ENCODE results near the gene CYP1A1.

Gene CYP1A1

DNA sequence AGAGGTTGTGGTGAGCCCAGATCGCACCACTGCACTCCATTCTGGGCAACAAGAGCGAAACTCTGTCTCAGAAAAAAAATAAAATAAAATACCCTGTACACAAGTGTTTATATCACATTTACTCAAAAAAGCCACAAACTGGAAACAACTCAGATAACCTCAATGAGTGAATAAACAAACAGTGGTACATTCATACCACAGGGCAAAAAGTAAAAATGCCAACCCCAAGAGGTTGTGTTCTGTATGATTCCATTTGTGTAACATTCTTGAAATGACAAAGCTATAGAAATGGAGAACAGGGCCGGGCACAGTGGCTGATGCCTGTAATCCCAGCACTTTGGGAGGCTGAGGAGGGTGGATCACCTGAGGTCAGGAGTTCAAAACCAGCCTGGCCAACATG is 42.4 kb downstream of the CYP1A1 start:
- DNase-seq: no peak

DNA sequence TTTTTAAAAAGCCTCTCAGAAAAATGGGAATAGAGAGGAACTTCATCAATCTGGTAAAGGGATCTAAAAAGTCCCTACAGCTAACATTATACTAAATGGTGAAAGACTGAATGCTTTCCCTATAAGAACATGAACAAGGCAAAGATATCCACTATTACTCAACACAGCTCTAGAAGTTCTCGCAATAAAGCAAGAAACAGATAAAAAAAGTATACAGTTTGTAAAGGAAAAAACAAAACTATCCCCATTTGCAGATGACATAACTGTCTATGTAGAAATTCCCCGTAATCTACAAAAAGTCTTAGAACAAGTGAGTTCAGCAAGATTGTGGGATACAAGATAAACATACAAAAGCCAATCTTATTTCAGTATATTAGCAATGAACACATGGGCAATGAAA is 44.9 kb downstream of the CYP1A1 start:
- DNase-seq: no peak

DNA sequence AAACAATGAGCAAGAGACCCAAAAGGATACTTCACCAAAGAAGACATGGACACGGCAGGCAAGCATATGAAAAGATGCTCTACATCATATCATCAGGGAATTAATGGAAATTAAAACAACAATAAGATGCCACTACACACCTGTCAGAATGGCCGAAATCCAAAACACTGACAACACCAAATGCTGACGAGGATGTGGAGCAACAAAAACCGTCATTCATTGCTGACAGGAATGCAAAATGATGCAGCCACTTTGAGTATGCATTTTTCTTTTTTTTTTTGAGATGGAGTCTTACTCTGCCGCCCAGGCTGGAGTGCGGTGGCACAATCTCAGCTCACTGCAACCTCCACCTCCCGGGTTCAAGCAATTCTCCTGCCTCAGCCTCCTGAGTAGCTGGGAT is 48.5 kb downstream of the CYP1A1 start:
- DNase-seq: no peak

DNA sequence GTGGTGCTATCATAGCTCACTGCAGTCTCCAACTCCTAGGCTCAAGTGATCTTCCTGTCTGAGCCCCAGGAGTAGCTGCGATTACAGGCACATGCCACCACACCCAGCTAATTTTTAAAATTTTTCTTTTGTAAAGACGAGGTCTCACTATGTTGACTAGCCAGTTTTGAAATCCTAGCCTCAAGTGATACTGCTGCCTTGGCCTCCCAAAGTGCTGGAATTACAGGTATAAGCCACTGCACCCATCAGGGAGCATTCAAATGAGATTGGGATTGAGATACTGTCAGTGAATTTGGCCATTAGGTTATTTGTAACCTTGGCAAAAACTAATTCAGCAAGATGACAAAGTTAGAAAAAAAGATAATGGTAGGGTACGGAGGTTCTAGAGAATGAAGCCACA is 51.2 kb downstream of the CYP1A1 start:
- DNase-seq: no peak

DNA sequence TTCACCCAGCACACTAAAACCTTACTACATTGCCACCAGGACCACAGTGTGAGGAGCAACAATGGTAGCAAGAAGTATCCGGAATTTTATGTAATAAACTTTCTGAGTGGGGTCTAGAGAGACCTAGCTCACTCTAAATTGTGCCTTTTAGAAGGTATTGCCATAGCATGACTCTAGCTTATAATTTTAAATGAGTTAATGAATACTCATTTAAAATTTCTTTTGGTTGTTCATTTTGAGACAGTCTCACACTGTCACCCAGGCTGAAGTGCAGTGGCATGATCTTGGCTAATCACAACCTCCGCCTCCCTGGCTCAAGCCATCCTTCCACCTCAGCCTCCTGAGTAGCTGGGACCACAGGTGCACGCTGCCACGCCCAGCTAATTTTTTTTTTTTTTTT is 55.7 kb downstream of the CYP1A1 start:
- DNase-seq: no peak
